Measurements from ENCODE around the gene IST1.
"Not testable (repeated sequence)": the region's sequence is repeated elsewhere in the genome, so short reads cannot be mapped to it uniquely, and the experiment has no call there.

GRCh38 chr16:71867175-71867574 is 28.2 kb upstream of the IST1 start:
- TF ChIP-seq CTCF, POLR2A (IDR thresholded peaks at IDR 0.05): not testable (repeated sequence)

Data from thyroid gland (tissue), 4 donors.